Activated CD4-positive, alpha-beta T cell treated with anti-CD3 and anti-CD28 coated beads, Interleukin-2, Interleukin-6, amounts not matched to agents 100 ng/mL and 50 ng/mL, durations not matched to agents 16 hours and 8 hours (primary cell): Measurements from ENCODE around the gene SLC11A2.

Source experiments
- DNase-seq: peaks from one replicate; pipeline ENCODE4 v3.0.0-alpha.2; 2020

Gene SLC11A2

GRCh38 chr12:50936821-50937530, 89.2 kb downstream of the SLC11A2 start:
- no peak for DNase-seq

GRCh38 chr12:50934981-50935807, 91.0 kb downstream of the SLC11A2 start:
- no peak for DNase-seq

GRCh38 chr12:50934371-50934851, 91.8 kb downstream of the SLC11A2 start:
- DNase-seq, result no peak

GRCh38 chr12:50933459-50934124, 92.6 kb downstream of the SLC11A2 start:
- DNase-seq, result no peak

GRCh38 chr12:50932787-50933280, 93.3 kb downstream of the SLC11A2 start:
- DNase-seq, result peak; percentile 13

- DNase-seq, result peak; percentile 16
These were observed 95.7 kb downstream of the SLC11A2 start for GRCh38 chr12:50930477-50930876.

GRCh38 chr12:50929831-50930230, 96.4 kb downstream of the SLC11A2 start:
- no peak for DNase-seq
